Measurements from ENCODE around the gene LTB4R.

GRCh38 chr14:24316597-24316950 is 5.3 kb downstream of the LTB4R start:
- TF ChIP-seq CTCF (IDR thresholded peaks at IDR 0.05 in 8 of 11, conservative IDR thresholded peaks at IDR 0.05 in 3 of 11) (no peak), POLR2A (IDR thresholded peaks at IDR 0.05) (no peak)

Measured in spleen (tissue), 7 donors.